HUDEP-2 (cell line): Measurements from ENCODE around the gene TH.
A peak's percentile ranks its signal among the peaks of the same experiment; 100 is the strongest.
"Not testable (repeated sequence)": the region's sequence is repeated elsewhere in the genome, so short reads cannot be mapped to it uniquely, and the experiment has no call there.

ENCODE experiments used
- DNase-seq, 76 experiments: peaks; one replicate each; lab custom pipeline; 2025; ENCODE audit not compliant: unreplicated experiment in 76 of 76; lab: John Stamatoyannopoulos, UW

The TH gene

DNA sequence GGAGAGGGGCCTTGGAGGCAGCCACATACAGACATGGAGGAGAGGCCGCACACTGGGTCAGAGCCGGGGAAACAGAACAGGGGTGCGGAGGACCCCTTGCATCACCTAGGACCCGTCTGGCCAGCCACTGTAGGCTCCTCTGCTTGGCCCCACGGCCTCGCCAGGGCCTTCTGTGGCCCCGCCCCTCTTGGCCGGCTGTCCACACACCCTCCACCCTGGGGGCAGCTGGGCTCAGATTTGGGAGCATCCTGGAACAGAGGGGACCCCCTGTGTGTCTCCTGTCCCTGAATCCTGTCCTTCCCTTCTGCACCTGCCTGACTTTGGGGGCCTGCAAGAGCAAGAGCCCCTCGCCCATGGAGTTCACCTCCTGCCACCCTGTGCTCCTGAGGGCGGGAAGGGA lies 7.9 kb upstream of the TH start:
- no peak for DNase-seq

DNA sequence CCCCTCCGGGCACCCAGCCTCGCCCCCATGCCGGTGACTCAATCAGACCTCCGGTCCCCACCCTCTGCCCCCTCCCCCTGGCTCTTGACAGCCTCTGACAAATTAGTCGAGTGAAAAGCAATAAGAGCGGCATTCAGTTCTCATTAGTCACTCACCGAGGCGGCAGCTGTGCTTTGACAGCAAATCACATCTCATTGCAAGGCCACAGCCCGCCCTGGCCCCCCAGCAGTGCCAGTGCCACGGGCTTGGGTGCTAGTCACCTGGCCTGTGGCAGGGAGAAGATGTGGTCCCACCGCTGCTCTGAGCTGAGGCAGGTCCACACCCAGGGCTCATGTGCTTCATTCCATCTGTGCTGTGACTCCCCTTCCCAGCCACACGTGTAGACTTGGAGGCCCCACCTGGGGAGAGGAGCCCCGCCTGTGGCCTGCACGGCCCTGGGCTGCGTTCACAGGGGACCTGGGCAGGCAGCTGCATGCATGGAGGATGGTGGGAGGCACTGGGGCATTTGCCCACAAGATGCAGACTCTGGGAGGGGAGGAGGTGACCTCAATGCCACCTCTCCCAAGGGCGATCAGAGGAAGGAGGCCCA lies 7.4 kb upstream of the TH start:
- DNase-seq, result no peak

DNA sequence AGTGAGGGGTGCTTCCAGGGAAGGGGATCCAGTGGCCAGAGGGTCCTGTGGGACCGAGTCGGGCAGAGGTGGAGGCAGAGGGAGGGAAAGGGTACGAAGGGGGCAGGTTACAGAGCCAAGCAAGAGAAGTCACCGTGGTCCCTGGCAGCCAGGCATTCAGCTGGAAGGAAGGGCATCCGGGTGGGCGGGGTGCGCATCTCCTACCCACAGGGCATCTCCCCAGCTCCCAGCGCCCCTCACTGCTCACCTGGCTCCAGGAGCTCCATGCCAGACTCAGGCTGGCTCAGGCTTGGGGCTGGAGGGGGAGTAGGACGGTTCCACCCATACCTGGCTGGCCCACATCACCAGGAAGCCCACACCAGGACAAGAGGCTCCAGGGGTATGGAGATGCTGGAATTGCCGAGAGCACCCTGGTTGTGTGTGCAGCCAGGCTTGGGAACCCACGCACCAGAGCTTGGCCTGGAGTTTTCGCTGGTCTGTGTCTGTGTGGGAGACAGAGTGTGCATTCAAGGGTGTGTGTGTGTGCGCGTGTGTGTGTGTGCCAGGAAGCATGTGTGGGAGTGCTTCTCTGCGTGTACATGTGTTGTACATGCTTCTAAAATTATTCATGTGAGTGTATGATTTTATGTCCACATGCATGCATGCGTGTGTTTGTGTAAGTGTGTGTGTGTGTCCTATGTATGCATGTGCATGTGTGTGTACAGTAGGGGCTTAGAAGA lies 6.6 kb upstream of the TH start:
- not testable (repeated sequence) for DNase-seq

DNA sequence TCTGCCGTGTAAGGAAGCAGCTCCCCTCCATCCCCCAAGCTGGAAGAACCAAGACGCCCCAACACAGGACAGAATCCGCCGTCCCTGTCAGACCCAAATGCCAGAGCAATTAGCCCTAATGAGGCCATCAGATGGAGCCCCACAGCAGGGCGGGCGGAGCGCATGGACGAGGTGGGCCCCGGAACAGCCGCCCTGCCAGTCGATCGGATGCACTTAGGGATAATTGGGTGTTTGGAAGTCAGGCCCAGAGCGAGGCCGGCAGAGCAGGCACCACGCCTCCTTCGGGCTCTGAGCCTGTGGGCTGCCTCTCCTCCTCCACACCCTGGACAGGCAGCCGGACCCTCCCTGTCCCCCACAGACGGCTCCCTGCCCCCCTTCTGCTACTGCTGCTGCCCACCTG lies 5.5 kb upstream of the TH start:
- no peak for DNase-seq

DNA sequence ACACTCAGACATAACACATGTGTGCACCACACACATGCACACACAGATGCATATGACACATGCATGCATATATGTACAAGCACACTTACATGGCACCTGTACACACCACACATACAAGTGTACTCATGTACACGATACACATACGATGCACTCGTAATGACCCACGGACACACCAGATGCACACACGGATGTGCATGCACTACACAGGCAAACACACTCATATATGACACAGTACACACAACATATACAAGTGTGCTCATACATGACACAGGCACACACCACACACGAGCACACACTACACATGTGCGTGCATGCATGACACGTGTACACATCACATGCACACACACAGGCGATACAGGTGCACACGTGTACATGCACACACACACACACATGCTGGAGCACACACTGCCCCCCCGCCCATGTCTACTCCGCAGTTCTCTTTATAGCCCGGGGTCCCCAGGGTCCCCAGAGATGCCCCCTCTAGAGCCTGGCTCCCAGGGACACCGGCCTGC lies 4.8 kb upstream of the TH start:
- DNase-seq, result no peak

DNA sequence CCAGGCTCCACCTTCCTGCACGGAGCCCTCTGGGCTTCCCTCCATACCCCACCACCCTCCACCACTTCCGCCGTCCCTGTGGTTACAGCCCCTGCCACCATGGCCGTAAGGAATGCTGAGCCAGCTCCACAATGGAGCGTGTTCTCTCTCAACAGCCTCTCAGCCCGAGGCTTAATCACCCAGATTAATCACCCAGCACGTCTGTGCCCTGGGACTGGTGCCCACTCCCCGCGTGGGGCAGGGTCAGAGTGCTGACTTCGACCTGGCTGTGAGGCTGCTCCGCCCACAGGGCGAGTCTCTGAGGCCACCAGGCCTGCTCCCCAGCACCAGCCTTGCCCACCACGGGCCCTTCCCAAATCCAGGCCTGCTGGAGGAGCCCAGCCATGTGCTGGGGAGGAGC lies 4.0 kb upstream of the TH start:
- no peak for DNase-seq

DNA sequence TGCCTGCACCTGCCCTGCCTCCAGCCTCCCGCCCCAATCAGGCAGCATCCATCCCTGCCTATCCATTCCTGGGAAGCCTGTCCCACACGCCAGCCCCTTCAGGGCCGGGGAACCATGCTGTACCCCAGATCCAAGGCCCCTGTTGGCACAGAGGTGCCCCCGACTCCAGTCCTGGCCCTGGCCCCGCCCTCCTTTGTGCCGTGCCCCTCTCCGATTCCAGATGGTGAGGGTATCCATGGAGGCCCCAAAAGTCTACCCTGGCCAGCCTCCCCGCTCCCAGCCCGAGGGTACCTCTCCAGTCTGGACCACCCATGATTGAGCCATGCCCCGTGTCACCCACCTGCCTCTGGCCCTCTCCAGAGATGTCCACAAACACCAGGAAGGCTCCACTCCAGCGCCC lies 2.7 kb upstream of the TH start:
- DNase-seq, result no peak

DNA sequence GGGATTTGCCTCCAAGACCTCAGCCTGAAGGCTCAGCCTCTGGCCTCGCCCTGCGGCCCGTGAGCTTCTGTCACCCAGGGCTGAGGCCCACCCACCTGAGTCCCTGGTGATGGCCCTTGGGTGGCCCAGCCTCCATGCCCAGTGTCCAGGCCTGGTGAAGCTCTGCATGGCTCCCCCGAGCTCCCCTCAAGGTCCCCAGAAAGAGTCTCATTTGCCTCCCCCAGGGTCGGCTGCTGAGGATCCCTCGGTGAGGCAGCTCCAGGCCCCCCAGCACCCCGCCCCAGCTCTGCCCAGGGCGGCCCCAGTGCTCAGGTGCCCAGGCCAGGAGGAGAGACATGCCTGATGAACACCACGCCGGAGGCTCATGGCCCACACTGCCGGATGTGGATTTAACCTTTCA lies 2.1 kb upstream of the TH start:
- no peak for DNase-seq

DNA sequence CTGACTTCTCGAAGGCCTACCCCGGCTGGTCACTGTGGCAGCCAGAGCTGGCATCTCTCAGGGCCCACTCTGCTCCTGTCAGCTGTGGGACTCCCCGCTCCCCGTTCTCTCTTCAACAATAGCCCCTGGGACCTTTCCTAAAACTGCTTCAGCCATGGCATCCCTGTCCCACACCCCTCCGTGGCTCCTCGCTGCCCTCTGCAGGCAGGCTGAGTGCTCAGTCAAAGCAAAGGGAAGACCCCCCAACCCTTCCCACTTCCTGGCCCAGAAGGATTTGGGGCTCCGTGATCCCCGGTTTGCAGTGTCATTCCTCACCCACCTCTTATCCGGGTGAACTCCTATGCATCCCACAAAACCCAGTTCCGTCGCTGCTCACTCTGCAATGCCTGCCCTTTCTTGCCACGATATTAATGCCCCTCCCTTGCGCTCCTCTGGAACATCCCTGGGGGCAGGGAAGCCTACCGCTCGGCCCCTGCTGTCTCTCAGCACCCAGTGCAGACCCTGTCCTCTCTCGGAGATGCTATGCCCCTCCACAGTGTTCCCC lies 1.6 kb upstream of the TH start:
- DNase-seq, result peak in 4 of 76 experiments; percentile 2 to 15 (median 5)

DNA sequence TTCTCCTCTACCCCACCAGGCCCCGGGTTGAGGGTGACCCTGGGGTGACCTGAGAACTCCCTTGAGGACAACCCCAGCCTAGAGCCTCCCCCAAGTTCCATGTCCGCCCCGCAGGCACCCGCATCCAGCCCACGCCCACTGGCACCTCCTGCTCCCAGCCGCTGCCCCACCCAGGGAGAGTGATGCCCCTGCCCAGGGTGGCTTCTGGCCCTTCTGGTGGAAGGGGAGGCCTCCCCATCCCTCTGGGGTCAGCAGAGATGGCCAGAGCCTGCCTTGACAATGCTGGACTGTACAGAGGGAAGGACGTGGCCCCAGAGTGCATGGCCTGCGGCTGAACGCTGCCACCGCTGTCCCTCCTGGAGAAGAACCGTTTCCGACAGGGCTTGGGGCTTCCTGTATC lies 1.1 kb upstream of the TH start:
- no peak for DNase-seq

DNA sequence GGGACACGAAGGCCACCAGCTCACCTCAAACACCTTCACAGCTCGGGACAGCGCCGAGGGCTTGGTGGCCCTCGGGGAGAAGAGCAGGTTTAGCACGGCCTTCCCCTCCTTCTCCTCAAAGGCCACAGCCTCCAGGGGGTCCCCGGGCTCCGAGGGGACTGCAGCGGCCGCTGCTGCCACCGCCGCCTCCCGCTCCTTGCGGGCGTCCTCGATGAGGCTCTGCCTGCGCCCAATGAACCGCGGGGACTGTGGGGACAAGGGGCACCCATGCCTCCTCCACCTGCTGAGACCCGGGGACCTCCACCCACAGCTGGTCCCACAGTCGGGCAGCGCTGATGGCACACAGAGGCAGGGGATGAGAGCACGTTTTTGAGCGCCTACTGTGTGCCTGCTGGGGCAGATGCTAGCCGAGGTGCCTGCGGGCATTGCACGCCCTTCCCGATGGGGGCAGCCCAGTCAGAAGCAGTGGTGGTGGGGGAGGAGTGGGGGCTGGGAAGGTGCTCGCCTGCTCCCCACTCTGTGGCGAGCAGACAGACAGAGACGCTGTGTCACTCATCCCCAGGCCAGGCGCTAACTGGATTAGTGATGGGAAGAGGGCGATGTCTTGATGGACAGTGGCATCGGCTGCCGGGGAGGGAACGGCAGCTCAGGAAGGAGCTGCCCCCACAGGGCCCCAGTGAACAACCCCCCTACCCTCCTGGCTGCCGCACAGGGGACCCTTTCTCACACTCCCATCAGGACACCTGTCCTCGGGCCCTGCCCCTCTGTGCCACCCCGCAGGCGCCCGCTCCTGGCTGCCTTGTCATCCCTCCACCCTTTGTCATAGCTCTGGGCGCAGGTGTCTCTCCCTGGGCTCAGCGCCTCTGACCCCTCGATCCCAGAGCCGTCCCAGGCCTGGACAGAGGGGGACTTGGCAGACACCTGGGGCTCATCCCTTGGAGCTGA lies 1.7 kb downstream of the TH start:
- DNase-seq, result no peak

DNA sequence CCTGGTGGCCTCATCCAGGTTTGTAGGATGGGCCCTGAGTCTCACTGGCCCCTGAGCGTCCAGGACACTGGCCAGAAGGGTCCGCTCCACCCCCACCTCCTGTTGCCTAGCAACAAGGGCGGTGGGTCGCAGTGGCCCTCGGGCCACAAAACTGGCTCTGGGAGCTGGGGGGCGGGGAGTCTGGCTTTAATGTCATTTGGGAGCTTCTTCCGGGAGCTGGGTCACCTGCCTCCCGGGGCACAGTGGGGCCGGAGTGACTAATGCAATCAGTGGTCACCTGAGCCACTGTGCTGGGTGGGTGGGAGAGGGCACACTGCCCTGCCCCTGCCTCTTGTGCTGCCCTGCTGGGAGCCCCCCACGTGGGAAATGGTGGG lies 2.6 kb downstream of the TH start:
- no peak for DNase-seq

DNA sequence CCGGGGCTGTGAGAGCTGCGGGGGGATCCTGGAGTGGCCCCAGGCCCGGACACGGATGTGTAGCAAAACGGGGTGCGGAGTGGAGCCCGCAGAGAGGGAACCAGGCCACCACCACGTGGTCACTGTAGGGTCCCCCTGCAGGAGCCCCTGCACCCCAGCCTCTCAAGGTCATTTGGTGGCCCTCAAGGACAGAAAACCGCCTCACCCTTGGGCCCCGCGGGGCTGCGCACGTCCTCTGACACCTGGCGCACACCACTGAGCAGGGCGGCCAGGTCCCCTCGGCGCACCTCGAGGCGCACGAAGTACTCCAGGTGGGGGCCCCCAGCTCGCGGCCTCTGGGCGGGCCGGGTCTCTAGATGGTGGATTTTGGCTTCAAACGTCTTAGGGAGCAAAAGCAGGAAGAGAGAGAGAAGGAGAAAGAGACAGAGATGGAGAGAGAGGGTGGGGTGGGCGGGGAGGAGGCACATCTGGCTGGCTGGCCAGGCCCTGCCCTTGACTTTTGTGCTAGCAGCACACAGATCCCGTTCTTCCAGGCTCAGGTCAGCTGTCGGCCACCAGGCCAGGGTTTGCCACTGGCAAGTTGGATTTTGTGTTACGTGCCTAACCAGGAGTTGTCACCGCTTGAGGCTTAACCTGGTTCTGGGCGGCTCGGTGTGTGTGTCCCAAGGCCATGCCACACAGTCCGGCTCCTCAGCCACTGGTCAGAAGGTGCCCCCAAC lies 3.2 kb downstream of the TH start:
- no peak for DNase-seq

DNA sequence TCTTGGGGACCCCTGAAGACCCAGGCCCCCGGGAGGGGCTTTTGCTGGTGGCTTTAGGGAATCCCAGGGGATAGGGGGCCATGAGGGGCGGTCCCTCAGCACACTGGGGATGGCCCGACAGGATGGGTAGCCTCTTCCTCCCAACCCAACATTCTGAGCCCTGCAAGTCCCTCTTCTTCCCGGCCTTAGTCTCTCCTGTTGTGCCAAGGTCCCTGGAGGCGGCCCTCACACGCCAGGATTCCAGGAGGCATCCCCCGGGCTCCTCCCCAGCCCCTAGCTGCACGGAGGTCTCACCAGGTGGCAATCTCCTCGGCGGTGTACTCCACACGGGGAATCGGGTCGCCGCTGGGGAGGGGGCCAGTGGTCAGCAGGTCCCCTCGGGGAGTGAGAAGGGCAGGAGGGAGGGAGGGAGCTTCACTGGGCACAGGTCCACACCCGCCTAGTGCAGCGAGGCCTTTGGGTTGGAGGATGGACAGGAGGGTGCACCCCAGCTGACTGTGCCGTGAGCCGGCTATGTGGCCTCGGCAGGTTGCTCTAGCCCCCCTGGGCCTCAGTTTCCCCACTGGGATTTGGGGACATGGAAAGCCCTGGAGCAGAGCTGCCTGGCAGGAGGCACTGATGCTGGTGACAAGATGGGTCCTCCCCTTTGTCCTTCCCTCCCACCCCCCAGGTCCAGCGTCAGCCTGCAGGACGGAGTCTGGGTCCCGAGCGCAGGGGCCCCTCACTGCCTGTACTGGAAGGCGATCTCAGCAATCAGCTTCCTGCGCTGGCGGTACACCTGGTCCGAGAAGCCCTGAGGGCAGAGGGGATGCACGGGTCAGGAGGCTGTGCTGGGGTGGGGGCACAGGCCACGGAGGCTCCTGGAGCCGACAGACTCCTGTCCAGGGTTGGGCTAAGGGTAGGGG lies 4.2 kb downstream of the TH start:
- DNase-seq, result no peak

DNA sequence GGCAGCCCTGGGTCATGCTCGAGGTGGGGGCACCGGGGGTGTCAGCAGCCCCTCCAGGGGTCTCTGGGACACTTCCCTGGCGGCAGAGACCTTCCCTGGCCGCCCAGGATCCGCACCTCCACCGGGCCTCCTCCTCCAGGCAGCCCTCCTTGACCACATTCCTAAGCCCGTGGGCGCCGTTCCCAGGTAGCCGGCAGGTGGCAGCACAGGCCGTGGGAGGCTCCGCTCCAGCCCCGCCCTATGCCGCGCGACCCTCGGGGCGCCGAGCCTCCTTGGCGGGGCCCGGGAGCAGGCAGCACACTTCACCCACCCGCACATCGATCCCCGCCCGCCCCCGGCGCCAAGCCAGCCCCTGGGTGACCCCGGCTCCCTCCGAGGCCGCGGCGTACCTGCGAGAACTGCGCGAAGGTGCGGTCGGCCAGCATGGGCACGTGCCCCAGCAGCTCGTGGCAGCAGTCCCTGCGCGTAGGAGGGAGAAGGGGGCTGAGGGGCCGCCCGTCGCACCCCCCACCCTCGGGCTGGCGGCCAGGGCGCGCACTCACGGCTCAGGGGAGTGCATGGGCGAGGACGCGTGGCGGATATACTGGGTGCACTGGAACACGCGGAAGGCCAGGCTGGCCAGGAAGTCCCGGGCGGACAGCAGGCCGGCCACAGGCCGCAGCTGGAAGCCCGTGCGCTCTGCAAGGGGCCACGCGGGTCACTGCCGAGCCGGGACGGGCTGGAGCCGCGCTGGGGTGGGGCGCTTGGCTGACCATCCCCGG lies 5.3 kb downstream of the TH start:
- peak in 13 of 76 experiments; percentile 4 to 49 (median 9) for DNase-seq

DNA sequence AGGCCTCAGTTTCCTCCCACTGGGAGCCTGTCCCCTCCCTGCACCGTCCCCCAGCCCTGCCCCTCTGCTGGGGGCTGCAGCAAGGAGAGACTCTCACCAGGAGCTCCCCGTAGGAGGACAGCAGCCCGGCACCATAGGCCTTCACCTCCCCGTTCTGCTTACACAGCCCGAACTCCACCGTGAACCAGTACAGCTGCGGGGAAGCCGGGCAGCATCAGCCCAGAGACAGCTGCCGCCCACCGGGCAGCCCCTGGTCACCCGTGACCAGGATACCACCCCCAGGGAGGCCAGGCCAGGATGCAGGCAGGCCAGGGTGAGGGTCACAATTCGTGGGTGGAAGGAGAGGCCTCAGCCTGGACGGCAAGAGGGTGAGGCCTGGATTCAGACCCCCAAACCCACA lies 6.0 kb downstream of the TH start:
- no peak for DNase-seq

DNA sequence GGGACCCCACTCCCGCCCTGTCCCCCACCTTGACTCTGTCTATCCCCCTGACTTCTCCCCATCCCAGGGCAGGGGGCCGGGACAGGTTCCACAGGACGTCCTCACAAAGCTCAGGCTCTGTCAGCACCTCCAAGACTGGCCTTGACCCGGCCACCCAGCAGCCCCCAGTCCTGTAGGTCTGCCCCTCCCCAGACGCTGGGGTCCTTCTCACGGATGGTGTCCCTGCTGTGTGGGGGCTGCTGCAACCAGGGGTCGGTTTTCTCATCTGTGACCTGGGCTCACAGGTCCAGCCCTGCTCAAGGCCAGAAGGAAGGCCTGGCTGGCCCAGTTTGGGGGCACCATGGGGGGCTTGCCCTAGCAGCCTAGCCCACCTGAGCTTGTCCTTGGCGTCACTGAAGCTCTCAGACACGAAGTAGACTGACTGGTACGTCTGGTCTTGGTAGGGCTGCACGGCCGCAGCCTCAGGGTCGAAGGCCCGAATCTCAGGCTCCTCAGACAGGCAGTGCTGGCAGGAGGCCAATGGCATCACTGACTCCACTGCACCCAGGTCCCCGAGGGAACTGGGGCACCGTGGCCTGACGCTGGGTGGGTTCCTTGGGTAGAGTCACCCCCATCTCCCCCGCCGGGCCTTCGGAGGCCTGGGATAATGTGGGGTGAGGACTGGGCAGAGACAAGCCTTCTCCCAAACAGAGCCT lies 6.6 kb downstream of the TH start:
- DNase-seq, result no peak

DNA sequence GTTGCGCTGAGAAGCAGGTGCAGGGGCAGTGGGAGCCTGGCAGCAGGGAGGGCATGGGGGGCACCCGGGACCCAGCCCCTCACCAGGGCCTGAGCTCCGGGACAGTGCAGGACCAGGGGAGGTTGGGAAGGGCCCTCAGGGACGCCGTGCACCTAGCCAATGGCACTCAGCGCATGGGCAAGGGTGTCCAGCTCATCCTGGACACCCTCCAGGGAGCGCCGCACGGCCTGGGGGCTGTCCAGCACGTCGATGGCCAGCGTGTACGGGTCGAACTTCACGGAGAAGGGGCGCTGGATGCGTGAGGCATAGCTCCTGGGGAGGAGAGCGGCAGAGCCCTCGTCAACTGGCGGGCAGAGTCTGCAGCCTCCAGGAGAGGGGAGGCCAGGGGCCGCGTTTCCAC lies 7.5 kb downstream of the TH start:
- no peak for DNase-seq
